Stimulated activated CD4-positive, alpha-beta T cell treated with anti-CD3 and anti-CD28 coated beads, Interleukin-1b, Interleukin-23, amount 100 ng/mL, for 4 hours (primary cell): ENCODE data around the gene SZT2.
"Not testable (repeated sequence)": the region's sequence is repeated elsewhere in the genome, so short reads cannot be mapped to it uniquely, and the experiment has no call there.

Source experiments
- DNase-seq, 2 donors: peaks; one replicate each; pipeline ENCODE4 v3.0.0-alpha.2; 2020; ENCODE audit warnings: low read depth in 2 of 2

Gene SZT2

DNA sequence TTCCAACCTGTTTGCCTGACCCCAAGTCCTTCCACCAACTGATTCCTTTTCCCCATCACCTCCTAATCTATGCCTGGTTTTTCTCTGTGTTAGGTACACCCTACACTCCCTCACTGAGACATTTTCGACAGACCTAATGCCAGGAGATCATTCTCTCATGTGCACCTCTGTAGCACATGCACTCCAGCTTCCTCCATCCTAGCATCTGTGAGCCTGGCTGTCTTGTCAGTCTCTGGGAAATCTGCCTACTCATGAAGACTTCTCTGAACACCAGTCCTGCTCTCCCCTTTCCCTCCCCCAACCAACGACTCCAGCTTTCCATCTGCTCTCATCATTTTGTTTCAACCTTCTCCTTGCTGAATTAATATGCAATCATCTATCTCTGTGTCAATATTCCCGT, 1.1 kb upstream of the SZT2 start:
- DNase-seq, result no peak

DNA sequence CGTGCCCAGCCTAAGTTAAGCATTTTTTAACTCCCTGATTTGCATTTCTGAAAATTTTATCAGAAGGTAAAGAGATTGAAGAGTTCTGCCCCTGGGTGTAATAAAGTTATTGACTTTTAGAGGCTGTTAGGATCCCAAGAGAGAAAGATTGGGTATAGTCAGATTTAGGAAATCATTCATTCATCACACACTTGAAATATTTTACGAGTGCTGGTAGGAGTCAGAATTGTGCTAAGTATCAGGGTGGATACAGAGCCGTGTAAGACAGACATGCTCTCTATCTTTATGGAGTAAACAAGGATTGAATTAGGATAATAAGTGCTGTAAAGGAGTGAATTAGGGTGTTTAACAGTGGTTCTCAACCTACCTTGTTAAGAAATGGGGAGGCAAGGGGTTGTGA, 3.0 kb downstream of the SZT2 start:
- DNase-seq, result no peak

DNA sequence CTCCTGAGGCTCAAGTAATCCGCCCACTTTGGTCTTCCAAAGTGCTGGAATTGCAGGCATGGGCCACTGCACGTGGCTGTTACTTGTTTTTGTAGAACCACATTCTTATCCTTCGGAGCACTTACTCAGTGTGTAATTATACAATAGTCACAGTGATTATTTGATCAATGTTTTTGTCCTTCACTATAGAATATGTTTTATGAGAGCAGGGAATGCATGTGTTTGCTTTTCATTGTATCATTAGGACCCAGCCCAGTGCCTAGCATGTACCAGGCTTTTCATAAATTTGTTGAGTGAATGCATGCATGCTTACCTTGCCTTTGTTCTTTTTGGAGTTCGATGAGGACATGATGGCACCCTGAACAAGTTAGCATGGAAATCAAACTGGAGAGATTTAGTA, 5.8 kb downstream of the SZT2 start:
- DNase-seq, result no peak

DNA sequence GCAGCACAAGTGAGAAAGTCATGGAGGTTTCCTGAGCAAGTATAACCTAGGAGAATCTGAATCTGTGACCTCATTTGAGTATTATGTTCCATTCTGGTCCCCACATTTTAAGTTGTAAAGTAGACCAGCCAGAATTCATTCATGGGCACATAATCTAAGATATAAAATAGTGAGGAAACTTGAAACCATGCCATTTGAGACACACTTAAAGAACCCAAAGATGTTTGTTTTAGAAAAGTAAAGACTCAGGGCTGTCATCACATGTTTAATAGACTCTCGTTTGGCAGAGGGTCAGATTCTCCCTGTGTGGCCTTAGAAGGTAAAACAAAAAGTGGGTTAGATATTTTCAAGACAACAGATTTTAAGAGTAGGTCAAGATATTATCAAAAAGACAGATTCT, 6.4 kb downstream of the SZT2 start:
- no peak for DNase-seq

DNA sequence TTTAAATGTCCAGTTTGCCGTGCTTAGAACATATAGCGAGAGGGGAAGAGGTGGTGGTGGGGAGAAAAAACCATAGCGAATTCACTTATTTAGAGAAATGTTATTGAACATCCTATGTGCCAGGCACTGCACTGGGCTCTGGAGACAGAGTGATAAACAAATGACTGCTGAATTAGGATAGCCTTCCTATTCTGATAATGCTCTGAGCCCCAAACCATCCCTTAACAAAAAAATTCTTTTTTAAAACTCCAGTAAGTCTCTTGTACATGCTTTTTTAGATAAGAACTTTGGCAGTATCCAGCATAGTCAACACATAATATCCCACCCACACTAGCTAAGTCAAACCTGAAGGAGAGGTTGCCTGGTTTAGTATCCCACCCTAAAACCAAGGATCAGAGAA, 8.5 kb downstream of the SZT2 start:
- DNase-seq, result no peak

DNA sequence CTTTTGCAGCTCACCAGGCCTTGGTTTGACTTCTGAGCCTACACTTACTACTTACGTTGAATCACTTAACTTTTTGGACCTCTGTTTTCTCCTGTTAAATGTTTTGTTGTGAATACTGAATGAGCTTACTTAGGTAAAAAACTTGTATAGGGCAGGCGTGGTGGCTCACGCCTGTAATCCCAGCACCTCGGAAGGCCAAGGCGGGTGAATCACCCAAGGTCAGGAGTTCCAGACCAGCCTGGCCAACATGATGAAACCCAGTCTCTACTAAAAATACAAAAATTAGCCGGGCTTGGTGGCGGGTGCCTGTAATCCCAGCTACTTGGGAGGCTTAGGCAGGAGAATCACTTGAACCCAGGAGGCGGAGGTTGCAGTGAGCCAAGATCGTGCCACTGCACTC, 10.7 kb downstream of the SZT2 start:
- not testable (repeated sequence) for DNase-seq

DNA sequence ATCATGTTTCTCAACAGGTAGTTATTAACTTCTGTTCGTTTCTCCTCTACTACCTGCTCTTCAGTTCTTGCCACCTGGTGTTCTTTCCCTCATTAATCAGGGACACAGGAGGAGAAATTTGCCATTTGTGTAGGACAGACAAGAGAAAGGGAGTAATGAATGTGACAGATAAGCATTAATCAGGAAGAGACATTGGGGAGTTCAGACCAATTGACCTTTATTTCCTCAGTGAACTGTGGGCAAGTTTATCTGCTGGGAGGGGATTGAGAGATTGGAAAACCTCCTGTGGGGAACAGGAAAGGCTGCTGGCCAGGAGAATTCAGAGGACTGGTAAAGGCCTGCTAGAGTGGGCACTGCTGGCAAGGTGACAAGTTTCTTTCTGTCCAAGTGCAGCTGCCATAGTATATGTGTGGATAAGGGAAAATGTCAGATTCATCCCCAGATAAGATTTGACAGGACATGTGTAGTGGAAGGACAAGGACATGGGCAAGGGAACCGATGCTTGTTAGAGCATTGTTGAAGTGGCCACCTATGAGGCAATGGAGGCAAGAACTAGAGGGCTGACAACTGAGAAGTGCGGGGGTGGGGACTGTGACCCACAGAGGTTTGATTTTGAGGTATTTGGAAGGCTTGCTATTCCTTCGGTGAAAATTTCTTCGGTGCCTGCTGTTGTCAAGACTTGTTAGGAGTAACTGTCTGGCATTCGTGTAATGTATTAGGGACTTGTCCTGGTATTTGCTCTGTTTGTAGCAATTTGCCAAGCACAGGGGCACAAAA, 12.6 kb downstream of the SZT2 start:
- no peak for DNase-seq

DNA sequence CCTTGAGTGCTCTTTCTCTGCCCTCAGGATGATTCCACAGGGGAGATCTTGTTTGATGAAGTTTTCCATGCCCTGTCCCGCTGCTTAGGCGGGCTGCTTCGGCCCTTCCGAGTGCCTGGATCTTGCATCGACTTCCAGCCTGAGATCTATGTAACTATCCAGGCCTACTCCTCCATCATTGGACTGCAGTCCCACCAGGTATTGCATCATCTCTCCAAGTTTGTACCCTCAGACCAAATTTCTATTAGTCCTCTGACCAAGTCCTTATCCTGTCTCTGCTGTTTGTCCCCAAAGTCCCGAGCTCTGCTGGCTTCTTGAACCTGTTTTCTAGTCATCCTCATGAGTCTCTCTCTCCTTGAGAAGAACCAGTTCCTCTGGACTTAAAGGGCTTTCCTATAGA, 14.7 kb downstream of the SZT2 start:
- no peak for DNase-seq

DNA sequence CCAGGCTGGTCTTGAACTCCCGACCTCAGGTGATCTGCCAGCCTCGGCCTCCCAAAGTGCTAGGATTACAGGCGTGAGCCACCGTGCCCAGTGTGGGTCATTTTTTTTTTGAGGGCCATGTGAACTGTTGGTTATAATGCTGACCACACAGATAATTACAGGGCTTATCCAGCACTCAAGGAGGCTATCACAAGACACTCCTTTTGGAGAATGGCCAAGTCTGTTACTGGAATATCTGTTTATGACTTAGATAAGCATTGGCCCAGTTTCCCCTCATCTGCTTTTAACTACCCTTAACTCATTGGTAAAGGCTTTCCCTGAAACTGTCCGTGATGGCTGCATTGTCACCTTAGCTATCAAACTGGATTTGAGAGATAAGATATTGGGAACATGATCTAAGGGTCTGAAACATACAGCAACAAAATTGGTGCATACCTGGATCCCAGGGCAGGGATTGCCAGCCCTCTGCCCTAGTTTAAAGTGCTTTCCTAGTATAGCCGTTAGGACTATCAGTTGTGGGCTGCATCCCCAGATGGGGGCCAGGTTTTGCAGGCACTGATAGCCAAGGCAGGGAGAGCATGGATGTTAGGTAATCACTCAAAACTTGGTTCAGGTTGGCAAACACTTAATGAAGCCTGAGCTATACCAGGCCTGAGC, 15.6 kb downstream of the SZT2 start:
- no peak for DNase-seq

DNA sequence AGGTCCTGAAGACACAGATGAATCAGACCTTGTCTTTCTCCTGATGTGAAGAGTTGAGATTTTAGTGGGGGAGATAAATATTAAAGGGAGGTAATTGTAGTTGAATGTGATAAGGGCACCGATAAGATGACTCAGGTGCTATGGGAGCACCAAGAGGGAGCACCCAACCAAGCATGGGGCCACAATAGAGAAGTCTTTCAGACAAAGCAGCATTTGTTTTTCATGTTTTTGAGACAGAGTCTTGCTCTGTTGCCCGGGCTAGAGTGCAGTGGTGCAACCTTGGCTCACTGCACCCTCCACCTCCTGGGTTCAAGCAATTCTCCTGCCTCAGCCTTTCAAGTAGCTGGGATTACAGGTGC, 16.2 kb downstream of the SZT2 start:
- DNase-seq, result no peak

DNA sequence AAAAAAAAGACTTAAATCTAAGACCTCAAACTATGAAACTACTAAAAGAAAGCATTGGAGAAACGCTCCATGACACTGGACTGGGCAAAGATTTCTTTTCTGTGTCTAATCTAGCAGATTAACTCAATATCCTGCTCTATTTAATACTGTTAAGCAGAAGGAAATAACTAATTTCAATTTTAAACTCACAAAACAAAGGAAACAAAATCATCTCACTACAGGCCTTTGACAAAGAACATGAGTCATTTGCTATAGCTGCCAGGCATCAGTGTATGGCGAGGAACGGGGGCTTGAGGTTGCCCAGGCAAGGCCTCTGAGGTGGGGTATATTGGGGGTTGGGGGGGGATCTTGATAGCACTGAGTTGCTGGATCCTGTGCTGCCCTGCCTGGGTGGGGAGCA, 20.9 kb downstream of the SZT2 start:
- DNase-seq, result no peak

DNA sequence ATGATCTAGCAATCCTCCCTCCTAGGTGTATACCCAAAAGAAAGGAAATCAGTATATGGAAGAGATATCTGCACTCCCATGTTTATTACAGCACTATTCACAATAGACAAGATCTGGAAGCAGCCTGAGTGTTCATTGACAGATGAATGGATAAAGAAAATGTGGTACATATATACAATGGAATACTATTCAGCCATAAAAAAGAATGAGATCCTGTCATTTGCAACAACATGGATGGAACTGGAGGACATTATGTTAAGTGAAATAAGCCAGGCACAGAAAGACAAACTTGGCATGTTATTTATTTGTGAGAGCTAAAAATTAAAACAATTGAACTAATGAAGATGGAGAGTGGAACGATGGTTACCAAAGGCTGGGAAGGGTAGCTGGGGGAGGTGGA, 23.7 kb downstream of the SZT2 start:
- DNase-seq, result not testable (repeated sequence)

DNA sequence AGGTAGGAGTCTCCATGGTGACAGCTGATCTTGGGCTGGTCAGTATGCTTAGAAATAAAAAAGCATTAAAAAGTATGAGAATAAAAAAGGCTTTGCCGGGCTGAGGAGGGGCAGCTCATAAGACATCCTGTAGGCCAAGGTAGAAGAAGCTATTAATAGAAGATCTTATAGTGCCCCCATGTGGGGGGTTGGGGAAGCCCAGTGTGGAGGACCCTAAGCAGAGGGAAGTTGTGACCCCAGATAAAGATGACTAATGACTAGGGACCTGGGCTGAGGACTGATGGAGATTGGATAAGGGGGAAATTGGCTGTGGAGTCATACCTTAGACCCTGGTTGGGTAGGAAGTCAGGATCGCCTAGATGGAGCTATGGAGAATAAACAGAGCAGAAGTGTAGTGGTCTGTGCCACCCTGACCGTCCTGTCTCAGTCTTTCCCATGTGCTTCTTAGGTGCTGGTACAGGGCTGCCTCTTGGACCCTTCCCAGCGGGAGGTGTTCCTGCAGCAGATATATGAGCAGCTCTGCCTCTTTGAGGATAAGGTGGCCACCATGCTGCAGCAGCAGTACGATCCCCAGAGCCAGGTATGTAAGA, 25.0 kb downstream of the SZT2 start:
- DNase-seq, result peak; percentile 48 to 62

DNA sequence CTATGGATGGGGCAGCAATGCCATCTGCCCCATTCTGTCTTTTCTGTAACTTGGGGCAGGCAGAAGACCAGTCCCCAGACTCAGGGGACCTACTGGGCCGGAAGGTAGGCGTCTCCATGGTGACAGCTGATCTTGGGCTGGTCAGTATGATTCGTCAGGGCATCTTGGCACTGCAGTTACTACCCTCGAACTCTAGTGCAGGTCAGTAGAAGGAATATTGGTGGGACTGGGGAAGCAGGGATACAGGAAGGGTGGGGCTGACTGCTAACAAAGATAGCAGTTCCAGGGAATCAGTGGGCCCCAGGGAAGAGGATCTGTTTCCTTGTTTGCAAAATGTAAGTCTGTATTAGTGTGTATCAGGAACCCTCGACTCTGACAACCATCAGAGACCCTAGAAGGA, 26.2 kb downstream of the SZT2 start:
- no peak for DNase-seq

DNA sequence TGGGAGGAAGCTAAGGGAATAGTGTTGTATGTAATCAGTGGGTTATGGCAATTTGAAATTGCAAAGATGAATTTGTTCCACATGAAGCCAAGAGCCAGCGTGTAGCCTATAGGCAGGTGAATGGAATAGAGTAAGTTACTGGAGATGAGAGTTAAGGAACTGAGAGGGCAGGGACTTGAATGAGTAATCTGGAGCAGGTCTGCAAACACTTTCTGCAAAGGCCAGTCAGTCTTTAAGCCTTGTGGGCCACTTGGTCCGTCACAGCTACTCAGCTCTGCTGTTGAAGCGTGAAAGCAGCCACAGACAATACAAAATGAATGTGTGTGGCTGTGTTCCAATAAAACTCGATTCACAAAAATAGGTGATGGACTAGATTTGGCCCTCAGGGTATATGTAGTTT, 29.2 kb downstream of the SZT2 start:
- no peak for DNase-seq

DNA sequence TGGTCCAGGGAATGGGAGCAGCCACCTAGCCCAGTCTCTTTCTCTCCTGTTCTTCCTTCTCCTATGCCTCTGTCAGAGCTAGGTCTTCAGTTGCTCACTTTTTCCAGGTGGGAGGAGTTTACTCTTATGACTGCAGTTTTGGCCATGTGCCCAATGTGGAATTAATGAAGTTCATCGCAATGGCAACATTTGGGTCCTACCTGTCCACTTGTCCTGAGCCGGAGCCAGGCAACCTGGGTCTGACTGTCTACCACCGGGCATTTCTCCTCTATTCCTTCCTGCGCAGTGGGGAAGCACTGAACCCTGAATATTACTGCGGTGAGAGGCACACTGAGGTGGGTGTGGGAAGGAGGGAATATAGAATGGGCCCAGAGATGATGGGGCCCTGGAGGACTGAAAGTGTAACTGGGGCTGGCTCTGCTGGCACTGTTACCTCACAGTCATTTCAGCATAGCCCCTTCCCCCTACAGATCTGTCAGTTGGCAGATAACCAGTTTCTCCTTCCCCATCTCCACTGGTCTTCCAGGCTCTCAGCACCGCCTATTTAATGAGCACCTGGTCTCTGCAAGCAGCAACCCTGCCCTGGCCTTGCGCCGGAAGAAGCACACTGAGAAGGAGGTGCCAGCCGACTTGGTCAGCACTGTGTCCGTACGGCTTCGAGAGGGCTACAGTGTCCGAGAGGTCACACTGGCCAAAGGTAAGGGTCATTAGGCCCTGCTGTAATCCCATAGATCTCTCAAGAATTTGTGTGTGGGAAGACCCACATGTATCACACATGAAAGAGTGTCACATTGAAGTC, 30.1 kb downstream of the SZT2 start:
- DNase-seq, result no peak

DNA sequence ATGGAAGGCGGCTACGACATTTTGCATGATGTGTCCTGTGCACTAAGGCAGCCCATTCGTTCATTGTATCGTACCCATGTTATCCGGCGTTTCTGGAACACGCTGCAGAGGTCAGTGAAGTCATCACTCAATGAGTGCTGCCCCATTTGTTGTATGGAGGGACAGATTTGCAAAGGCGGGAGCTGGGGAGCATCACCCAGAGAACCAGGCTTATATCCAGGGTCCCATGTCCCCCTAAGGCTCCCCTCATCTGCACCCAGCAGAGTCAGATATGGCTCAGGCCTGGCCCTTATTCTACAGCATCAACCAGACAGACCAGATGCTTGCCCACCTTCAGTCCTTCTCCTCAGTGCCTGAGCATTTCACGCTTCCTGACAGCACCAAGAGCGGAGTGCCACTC, 31.2 kb downstream of the SZT2 start:
- DNase-seq, result no peak

DNA sequence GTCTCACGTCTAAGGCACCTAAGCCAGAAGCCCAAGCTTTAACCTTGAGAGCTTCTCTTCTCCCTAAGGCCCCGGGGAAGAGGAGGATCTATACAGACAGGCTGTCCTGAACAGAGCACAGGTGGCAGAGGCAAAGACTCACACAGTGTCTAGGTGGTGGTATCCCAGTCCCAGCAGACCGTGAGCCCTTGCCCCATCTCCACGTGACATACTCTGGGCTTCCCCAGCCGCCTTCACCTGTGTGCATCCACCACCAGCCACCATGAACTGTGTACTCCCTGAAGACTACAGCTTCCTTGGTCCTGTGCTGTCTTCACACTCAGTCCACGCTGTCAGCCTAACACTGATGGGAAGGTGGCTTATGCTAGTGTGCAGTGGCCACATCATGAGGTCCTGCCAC, 31.7 kb downstream of the SZT2 start:
- DNase-seq, result no peak

DNA sequence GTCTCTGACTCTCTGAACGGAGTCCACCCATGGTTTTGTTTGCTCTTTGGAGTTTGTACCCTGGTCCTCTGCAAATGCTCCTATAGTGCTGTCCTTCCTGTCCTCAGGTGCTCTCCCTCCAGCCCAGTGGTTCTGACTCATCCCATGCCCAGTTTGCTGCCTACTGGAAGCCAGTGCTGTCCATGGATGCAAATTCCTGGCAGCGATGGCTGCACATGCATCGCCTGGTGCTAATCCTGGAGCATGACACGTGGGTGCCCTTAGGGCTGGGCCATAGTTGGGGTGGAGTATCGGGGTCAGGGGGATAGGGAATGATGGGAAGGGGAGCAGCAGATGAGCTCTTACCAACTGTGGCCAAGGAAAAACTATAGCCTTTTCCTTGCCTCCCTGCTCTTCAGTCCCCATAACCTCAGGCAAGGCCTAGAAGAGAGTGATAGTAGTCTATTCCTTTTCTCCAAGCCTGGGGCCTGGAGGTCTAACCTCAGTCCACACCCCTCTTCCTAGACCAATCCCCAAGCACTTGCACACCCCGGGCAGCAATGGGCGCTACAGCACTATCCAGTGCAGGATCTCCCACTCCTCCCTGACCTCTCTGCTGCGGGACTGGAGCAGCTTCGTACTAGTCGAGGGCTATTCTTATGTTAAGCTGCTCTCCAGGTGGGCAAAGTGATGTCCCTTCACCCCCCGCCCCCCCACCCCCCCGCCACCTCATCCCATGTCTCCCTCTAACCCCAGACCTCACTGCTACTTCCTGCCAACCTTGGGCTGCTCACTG, 32.5 kb downstream of the SZT2 start:
- no peak for DNase-seq

DNA sequence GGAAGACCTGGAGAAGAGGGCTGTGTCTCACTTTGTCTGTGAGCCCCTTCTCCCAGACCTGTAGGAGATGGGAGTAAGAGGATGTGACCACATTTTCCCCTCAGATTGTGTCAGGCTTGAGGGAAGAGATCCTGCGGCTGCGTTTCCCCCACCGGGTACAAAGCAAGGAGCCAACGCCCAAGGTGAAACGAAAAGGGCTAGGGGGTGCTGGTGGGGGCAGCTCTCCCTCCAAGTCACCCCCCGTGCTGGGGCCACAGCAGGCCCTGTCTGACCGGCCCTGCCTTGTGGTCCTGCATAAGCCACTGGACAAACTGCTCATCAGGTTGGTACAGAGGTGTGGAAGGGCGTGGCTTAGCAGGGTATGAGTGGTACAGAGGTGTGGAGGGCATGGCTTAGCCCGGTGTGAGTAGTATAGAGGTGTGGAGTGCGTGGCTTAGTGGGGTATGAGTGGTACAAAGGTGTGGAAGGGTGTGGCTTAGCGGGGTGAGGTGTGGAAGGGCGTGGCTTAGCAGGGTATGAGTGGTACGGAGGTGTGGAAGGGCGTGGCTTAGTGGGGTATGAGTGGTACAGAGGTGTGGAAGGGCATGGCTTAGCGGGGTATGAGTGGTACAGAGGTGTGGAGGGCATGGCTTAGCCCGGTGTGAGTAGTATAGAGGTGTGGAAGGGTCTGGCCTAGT, 33.4 kb downstream of the SZT2 start:
- DNase-seq, result no peak
